ENCODE data around the gene OR52E6. TPM values are rescaled to one million over a fixed set of nuclear protein-coding genes. Genes with fewer than 3 reads are reported as not detected.

The OR52E6 gene
- total RNA-seq, 1 experiment from 2014 or later = not detected

DNA sequence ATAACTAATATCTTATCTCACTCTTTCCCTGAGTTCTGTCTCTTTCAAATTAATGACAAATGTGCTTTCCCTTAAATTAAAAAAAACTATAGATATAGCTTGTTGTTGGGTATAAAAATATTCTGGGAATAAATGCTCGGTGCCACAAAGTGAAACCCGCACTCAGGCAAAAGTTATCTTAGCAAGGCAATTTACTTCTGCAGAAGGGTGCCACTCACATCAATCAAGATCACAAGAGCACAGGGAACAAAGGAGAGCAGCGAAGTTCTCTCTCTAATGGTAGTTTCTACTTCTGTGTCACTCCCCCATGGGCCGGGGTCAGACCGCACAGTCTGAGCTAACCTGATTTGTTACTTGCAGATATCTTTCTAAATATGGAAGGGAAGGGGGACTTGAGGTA, 37.7 kb downstream of the OR52E6 start:
- DNase-seq (ENCODE audit: low spot score) = no peak

DNA sequence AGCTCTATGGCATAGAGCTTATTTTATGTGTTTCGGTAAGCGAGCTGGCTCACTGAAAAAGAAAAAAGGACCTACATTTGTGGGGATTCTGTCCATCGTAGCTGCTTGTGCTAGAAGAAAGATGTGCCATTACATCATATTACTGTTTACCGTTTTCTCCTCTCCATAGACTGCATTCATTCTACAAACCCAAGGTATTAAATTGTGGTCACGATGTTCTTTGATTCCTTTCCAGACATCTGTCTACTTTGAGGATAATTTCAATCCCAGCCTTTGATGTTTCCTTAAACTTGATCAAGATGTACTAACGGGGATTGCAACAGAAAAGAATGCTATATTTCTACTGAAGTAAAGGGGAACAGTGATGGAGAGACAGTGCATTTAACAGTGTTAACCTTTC, 45.2 kb downstream of the OR52E6 start:
- no peak for DNase-seq (ENCODE audit: low spot score)

DNA sequence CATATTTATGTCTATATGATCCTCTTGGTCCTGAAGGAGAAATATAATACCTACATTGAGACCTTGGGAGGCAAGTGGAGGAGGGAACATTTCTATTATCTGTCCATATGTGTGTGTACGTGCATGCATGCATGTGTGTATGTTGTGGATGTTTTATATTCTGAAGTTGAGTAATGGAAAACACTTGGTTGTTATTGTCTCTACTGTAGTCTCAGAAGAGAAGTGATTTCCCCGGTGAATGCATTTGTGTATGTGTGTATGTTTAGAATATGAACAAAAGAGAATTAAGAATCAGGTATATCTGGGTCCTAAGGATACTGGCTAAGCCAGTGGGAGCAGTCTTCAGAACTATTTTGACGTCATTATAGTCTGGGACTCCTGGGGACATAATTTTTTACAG, 50.5 kb downstream of the OR52E6 start, which contains the start of gene OR52N1:
Gene OR52N1, minus strand, starts transcription at position 101 of the 400 bp plus-strand sequence. CDS start 2,449 bp downstream, outside the sequence.
- DNase-seq (ENCODE audit: low spot score) = no peak

Other genes with a start within 250 kb of the OR52E6 start
- 0.47 and 2.7 TPM in 2 replicates for gene TRIM6, start 245.3 kb downstream of the OR52E6 start, total RNA-seq (2014; rRNA removed; shearing (Covaris generic))
- 2.8 and 4.7 TPM in 2 replicates for gene TRIM34, start 216.9 kb downstream of the OR52E6 start, total RNA-seq (2014; rRNA removed; shearing (Covaris generic))
- 11.0 and 16.6 TPM in 2 replicates for gene TRIM5, start 156.8 kb downstream of the OR52E6 start, total RNA-seq (2014; rRNA removed; shearing (Covaris generic))
- gene TRIM22, start 152.1 kb downstream of the OR52E6 start, total RNA-seq (2014; rRNA removed; shearing (Covaris generic)) = 0.33 TPM in 1 of 2 replicates, not detected in the other
- not detected in 2 replicates for gene OR56B1, start 105.4 kb downstream of the OR52E6 start, total RNA-seq (2014; rRNA removed; shearing (Covaris generic))
- not detected in 2 replicates for gene OR52N4, start 87.7 kb downstream of the OR52E6 start, total RNA-seq (2014; rRNA removed; shearing (Covaris generic))
- not detected in 2 replicates for gene OR52N5, start 58.5 kb downstream of the OR52E6 start, total RNA-seq (2014; rRNA removed; shearing (Covaris generic))
- gene OR52N1, start 50.6 kb downstream of the OR52E6 start, total RNA-seq (2014; rRNA removed; shearing (Covaris generic)) = not detected in 2 replicates
- gene OR52N2, start 33.0 kb downstream of the OR52E6 start, total RNA-seq (2014; rRNA removed; shearing (Covaris generic)) = not detected in 2 replicates
- gene OR52E8, start 15.8 kb upstream of the OR52E6 start, total RNA-seq (2014; rRNA removed; shearing (Covaris generic)) = not detected in 2 replicates
- gene OR52E4, start 38.7 kb upstream of the OR52E6 start, total RNA-seq (2014; rRNA removed; shearing (Covaris generic)) = not detected in 2 replicates
- not detected in 2 replicates for gene OR52E5, start 51.3 kb upstream of the OR52E6 start, total RNA-seq (2014; rRNA removed; shearing (Covaris generic))
- not detected in 2 replicates for gene OR56A3, start 100.4 kb upstream of the OR52E6 start, total RNA-seq (2014; rRNA removed; shearing (Covaris generic))
- gene OR56A5, start 126.6 kb upstream of the OR52E6 start, total RNA-seq (2014; rRNA removed; shearing (Covaris generic)) = not detected in 2 replicates
- gene OR52L1, start 145.1 kb upstream of the OR52E6 start, total RNA-seq (2014; rRNA removed; shearing (Covaris generic)) = not detected in 2 replicates
- not detected in 2 replicates for gene OR56A4, start 165.0 kb upstream of the OR52E6 start, total RNA-seq (2014; rRNA removed; shearing (Covaris generic))
- not detected in 2 replicates for gene OR56A1, start 188.9 kb upstream of the OR52E6 start, total RNA-seq (2014; rRNA removed; shearing (Covaris generic))